Stimulated activated CD4-positive, alpha-beta T cell treated with anti-CD3 and anti-CD28 coated beads, Interleukin-4, amount 100 ng/mL, for 24 hours (primary cell): Measurements from ENCODE around the gene FTCD.

ENCODE experiments used
- DNase-seq: peaks from one replicate; pipeline ENCODE4 v3.0.0-alpha.2; 2020

Gene FTCD

GRCh38 chr21:46104104-46104503 is 51.3 kb downstream of the FTCD start:
- no peak for DNase-seq

DNA sequence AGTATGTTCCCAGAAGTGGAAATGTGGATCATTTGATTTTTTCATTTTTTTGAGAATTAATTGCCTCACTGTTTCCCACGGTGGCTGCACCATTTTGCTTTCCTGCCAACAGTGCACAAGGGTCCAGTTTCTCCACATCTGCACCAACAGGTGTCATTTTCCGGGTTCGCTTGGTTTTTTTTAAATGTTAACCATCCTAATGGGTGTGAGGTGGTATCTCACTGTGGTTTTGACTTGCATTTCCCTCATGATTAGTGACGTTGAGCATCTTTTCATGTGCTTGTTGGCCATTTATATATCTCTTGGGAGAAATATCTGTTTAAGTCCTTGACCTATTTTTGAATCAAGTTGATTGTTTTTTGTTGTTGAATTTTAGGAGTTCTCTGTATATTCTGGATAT is 54.5 kb downstream of the FTCD start:
- no peak for DNase-seq

GRCh38 chr21:46100426-46100825 is 55.0 kb downstream of the FTCD start:
- no peak for DNase-seq

DNA sequence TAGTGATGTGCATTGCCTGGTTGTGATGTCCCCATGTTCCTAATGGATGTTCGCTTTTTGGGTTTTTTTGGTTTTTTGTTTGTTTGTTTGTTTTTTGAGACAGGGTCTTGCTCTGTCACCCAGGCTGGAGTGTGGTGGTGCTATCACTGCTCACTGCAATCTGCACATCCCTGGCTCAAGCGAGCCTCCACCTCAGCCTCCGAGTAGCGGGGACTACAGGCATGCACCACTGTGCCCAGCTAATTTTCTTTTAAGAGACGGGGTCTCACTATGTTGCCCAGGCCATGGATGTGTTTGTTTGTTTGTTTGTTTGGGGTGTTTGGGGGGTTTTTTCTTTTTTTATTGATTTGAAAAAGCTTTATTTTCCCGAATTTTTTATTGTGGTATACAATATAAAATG is 55.4 kb downstream of the FTCD start:
- no peak for DNase-seq

- DNase-seq: peak; percentile 2
Measured at GRCh38 chr21:46099476-46099875, 55.9 kb downstream of the FTCD start.

DNA sequence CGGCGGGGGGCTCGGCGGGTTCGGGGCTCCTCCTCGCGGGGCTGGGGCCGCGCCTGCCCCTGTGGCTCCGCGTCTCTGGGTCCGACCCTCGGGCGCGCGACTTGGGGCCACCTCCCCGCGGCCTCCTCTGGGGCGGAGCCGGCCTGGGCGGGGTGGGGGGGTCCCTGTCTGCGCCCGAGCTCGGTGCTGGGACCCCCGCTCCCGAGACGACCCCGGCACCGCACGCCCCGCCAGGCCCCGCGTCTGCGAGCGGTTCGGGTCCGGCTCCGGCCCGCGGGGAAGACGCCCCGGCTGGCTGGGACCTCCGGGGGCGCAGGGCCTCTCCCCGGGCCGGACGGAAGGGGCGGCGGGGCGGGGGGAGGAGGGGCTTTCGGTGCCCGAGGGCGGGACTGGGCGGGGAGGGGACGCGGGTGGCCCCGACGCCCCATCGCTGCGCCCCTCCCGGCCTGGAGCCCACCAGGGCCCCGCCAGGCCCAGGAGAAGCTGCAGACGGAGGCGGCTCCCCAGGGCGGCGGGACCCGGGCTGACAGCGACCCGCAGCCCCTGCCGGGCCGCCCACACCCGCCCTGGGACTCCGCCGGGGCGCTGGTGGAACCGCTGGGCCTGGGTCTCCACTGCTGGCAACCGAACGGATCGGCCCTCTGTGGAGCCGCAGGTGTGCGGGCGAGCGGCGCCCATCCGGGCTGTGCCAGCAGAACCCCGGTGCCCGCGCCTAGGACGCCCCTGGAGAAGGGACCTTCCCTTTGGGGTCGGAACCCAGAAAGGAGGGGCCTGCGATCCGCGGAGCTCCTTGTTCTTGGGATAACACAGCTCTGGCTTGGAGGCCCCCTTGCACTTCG is 56.9 kb downstream of the FTCD start:
- DNase-seq: peak; percentile 3

DNA sequence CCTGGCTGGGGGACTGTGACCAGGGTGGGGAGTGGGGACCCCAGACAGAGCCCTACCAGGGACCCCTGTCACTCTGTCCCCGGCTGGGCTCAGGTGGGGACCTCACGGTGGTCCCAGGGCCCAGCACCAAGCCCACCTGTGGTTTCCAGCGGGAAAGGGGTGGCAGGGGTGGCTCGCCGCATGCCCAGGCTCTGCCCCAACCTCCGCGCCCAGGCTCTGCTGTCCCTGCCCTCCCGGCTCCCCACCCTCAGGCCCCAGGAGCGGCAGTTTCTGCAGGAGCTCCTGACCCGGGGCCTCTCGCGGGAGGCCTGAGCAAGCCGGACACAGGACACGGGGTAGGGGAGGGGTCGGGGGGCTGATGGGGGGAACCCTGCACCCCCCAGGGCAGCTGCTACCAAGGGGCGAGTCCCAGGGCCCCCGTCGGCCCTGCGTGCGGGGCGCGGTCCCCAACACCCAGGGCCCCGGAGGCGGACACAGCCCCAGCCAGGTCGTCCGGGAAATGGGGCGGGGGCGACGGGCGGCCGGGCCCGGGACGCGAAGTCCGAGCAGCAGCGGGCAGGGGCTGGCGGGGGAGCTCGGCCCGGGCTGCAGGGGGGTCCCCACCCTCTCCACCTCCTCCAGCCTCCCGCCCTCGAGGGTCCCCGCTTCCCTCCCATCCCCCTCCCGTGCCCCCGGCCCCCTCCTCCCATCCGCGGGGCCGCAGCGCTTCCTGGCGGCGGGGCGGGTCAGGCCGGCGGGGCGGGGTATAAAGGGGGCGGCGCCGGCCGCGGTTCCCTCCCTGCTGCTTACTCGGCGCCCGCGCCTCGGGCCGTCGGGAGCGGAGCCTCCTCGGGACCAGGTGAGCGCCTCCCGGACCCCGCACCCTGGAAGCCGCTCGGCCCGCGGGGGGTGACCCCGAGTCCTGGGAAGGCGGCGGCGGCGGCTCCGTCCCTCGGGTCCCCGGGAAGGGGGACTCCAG is 57.8 kb downstream of the FTCD start, which contains the start of gene COL6A2:
Gene COL6A2 (plus strand): TSS at position 777 of the 958 bp plus-strand sequence.
- peak; percentile 49 for DNase-seq

GRCh38 chr21:46096596-46097335 is 58.6 kb downstream of the FTCD start:
- DNase-seq: peak; percentile 2

GRCh38 chr21:46095814-46096595 is 59.4 kb downstream of the FTCD start:
- DNase-seq: peak; percentile 2

- peak; percentile 2 for DNase-seq
Measured at GRCh38 chr21:46095083-46095719, 60.2 kb downstream of the FTCD start.

DNA sequence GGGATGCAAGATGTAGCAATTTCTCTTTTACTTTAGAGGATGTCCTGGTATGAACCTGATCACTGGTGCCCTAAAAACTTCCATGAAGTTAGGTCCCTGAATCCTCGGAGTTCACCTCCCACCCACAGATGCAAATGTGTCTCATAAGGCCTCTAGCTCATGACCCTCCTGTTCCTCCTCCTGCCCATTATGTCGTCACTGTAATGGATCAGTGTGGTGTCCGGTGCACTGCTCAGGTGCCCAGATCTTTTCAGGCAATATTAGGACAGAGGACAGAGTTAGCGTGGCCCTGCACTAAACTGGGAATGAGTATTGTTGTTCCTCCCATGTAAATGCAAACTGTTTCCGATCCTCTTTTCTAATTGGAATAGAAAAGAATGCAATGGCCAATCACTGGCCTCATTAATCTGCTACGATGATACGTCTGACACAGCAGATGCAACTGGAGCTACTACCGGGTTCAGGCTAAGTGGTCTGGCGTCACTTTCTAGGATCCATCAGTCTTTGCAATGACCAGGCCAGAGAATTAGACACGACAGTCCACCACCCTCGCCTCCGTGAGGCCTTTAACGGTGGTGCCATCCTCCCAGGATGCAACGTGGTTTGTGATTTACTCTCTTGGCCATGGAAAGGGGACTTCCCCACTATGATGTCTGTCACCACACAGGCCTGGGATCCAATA is 60.8 kb downstream of the FTCD start:
- DNase-seq: peak; percentile 1

DNA sequence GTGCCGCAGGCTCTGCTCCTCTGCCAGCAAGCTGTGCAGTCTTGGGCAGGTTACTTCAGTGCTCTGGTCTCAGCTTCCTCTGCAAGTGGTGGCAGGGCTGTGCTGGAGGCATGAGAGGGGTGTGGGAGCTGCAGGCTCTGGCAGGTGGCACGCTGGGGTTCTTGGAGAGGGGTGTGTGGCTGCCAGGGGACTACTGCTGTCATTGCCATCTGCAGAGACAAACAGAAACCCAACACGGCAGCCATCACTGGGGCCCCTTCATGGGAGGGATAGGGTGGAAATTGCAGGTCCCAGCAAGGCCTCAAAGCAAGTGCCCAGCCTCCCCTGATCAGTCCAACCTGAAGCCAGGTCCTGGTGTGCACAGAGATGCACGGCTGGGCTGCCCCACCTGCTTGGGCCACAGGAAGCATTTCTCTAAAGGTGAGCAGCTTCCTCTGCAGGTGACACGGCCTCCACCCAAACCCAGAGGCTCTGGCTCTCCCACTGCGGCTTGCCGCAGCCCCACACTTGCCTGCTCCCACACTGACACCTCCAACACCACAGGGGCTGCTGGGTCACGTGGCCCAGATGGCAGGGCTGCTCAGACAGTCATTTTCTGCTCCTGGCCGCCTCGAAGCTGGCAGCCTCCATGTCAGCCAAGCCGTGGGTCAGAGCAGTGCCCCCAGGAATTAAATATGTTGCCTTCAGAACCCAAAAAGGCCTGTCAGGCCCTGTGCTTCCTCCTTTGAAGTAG is 61.5 kb downstream of the FTCD start:
- DNase-seq: peak; percentile 2

GRCh38 chr21:46092811-46093667 is 62.3 kb downstream of the FTCD start:
- peak; percentile 2 for DNase-seq

DNA sequence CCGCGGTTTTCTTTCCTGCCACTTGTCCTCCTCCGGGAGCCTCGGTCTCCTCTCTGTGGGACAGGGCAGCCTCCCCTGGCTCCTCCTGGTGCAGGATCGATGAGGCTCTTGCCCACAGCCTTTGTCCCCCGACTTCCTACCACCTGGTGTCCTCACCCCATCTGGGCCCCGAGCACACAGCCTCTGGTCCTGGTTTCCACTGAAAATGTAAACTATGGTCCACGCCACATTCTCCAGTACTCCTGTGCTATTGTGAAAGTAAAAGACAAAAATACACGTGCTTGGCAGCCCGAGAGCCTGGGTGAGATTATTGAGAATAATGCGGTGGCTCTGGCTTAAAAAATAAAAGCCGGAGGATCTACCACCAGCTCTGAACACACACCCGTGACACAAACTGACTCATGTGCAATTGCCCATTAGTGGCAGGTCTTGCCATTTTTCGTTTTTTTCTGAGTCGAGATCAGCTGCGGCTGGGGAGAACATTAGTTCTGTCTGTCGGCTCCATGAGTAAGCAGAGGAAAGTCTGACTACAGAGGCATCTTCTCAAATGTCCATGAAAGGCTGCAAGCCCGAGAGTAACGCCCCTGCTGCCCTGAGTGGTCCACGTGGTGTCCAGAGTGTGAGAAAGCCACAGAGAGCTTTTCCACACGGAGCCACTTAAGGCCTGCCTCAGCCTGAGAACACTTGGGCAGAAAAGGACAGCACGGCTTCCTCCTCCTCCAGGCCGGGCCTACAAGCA is 63.2 kb downstream of the FTCD start:
- peak; percentile 1 for DNase-seq

DNA sequence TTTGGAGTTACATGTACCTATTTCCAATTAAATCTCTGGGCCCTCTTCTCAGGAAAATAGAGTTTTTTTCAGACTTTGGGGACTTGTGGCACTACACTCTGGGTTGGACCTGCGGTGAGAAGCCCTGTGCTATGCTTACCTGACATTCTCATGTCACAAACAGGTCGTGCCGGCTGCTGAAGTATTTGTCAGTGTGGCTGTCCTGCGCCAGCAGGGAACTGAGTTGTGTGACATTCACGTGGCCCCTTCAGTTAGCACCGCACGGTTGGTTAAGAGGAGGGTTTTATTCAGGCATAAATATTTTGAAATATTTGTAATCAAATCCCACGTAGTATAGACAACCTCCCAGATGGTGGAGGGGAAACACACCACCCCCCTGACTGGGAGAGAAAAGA is 63.8 kb downstream of the FTCD start:
- no peak for DNase-seq

- DNase-seq: no peak
Measured at GRCh38 chr21:46091118-46091517, 64.3 kb downstream of the FTCD start.

GRCh38 chr21:46089285-46089684 is 66.1 kb downstream of the FTCD start:
- no peak for DNase-seq

DNA sequence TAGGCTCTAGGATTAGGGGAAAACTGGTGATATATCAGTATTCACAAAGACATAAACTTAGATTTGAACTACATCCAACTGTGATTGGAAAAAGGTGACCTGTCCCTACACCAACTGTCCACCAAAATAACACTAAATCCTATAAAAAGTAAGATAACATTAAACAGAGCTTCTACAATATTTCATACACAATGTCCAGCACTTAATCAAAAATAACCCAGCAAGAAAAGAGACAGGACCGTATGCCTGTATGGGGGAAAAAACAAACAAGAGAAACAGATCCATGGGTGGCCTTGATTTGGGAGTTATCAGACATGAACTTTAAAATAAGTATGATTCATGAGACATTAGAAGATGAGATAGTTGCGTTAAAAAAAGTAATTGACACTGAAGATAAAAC is 67.2 kb downstream of the FTCD start:
- no peak for DNase-seq

DNA sequence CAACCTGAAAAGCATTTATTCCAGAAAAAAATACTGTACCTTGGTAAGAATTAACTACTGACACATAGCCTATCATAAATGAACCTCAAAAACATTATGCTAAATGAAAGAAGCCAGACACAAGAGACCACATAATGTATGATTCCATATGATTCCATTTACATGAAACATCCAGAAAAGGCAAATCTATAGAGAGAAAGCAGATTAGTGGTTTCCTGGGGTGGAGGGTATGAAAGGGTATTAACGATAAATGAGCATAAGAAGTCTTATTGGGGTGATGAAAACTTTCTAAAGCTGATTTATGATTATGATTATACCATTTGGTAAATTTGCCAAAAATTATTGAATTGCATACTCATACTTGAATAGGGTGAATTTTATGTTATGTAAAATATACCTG is 67.7 kb downstream of the FTCD start:
- DNase-seq: no peak
